Lower leg skin (tissue), 4 donors: ENCODE results near the gene PSMB10. TPM values are rescaled to one million over a fixed set of nuclear protein-coding genes. Genes with fewer than 3 reads are reported as not detected.

Experiments used
- DNase-seq, 2 donors: peaks; one replicate each; pipeline ENCODE4 v3.0.0-alpha.2; 2019; ENCODE audit warnings: low spot score in 2 of 2
- H3K4me3 ChIP-seq: fragments of 200-600 bp; sonication (generic); 2 replicates; pipeline ENCODE4 v1.5.1; 2017; ENCODE audit warnings: mild to moderate bottlenecking, low read depth; ENCODE audit not compliant: poor library complexity, severe bottlenecking
- POLR2A ChIP-seq, 2 donors: fragments of 450-650 bp; IDR thresholded peaks; one replicate each; pipeline ENCODE4 v1.6.1; 2016 to 2017; ENCODE audit warnings: antibody characterized with exemption in 2 of 2, mild to moderate bottlenecking in 1 of 2, moderate library complexity in 1 of 2
- WGBS, 2 donors: methylation state at CpG; one replicate each; pipeline ENCODE4 v1.1.5; 2018; 5-methylcytosine and 5-hydroxymethylcytosine counted together
- intact Hi-C: fragments of 100-400 bp; cut with DNase I; formaldehyde crosslinking; loops from one replicate; pipeline ENCODE4 v1.15.0; 2023; ENCODE audit warnings: low total_unique reads
- total RNA-seq, 4 donors: library from RNA; depleted of rRNA; stranded (reverse); fragments of >200 nt; gene quantifications; one replicate each; pipeline ENCODE4 v1.1.0, GENCODE V29; 2016
- TF ChIP-seq, protein P1 (sequence below), 3 donors: fragments of 450-650 bp; IDR thresholded peaks; one replicate each; pipeline ENCODE4 v1.5.1; 2016; ENCODE audit warnings: antibody characterized with exemption in 3 of 3, mild to moderate bottlenecking in 3 of 3, moderate library complexity in 2 of 3

The PSMB10 gene
- total RNA-seq, 4 donors from 2014 or later, result 11.4 to 20.4 (median 17.8) TPM

GRCh38 chr16:67959536-67960329, 23.1 kb upstream of the PSMB10 start:
- TF ChIP-seq POLR2A (IDR thresholded peaks at IDR 0.05), result no peak
- TF ChIP-seq, protein P1, sequence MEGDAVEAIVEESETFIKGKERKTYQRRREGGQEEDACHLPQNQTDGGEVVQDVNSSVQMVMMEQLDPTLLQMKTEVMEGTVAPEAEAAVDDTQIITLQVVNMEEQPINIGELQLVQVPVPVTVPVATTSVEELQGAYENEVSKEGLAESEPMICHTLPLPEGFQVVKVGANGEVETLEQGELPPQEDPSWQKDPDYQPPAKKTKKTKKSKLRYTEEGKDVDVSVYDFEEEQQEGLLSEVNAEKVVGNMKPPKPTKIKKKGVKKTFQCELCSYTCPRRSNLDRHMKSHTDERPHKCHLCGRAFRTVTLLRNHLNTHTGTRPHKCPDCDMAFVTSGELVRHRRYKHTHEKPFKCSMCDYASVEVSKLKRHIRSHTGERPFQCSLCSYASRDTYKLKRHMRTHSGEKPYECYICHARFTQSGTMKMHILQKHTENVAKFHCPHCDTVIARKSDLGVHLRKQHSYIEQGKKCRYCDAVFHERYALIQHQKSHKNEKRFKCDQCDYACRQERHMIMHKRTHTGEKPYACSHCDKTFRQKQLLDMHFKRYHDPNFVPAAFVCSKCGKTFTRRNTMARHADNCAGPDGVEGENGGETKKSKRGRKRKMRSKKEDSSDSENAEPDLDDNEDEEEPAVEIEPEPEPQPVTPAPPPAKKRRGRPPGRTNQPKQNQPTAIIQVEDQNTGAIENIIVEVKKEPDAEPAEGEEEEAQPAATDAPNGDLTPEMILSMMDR (IDR thresholded peaks at IDR 0.05), result no peak
- H3K4me3 ChIP-seq, result no peak overlapping the region
- intact Hi-C loops, result no loop called here
- 48 to 54% methylated on average over 11 of the region's 11 CpGs for WGBS, 2 donors
- peak in 1 of 2 donors; percentile 68 for DNase-seq

- 95 to 97% methylated on average over 9 of the region's 9 CpGs for WGBS, 2 donors
- intact Hi-C loops, result no loop called here
- no peak overlapping the region for H3K4me3 ChIP-seq
- DNase-seq, result no peak
- TF ChIP-seq POLR2A (IDR thresholded peaks at IDR 0.05), result no peak
- TF ChIP-seq, protein P1 (IDR thresholded peaks at IDR 0.05), result no peak
These were observed 21.0 kb upstream of the PSMB10 start for GRCh38 chr16:67957622-67958021.

- TF ChIP-seq, protein P1 (IDR thresholded peaks at IDR 0.05), result no peak
- TF ChIP-seq POLR2A (IDR thresholded peaks at IDR 0.05), result no peak
- no peak overlapping the region for H3K4me3 ChIP-seq
- intact Hi-C loops, result no loop called here
- DNase-seq, result no peak
- 85 to 91% methylated on average over 10 of the region's 10 CpGs for WGBS, 2 donors
These were observed 18.0 kb upstream of the PSMB10 start for GRCh38 chr16:67954421-67955196.

DNA sequence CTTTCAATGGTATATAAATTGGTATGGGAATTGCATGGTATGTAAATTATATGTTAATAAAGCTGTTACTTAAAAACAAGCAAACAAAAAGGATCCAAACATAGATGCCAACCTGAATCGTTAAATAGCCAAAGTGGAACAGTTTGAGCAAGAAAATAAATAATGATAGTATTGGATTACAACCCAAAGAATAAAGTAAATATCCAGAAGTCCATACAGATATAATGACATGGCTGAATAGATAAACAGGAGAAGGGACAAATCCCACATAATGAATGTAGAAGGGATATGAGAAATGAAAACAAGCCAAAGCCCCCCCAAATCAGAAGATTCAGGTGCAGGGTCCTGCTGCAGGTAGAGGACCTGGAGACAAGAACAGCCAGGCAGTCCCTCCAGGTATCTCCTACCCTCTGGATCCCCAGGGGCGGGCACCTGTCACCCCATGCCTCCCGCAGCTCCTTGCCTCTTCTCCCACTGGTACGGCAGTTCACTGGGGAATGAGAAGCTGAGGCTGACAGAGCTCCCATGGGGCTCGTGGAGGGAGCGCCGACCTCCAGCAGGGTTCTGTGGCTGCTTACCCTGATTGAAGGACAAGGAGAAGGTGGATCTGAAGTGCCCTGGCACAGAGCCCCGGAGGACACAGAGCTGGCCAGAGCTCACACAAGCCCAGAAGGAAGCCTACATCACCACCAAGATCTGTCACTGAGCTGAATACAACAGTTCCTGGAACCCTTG, 17.2 kb upstream of the PSMB10 start:
- H3K4me3 ChIP-seq, result no peak overlapping the region
- intact Hi-C loops, result no loop called here
- TF ChIP-seq, protein P1 (IDR thresholded peaks at IDR 0.05), result no peak
- TF ChIP-seq POLR2A (IDR thresholded peaks at IDR 0.05), result no peak
- WGBS, 2 donors, result 80 to 87% methylated on average over 8 of the region's 8 CpGs
- DNase-seq, result no peak

DNA sequence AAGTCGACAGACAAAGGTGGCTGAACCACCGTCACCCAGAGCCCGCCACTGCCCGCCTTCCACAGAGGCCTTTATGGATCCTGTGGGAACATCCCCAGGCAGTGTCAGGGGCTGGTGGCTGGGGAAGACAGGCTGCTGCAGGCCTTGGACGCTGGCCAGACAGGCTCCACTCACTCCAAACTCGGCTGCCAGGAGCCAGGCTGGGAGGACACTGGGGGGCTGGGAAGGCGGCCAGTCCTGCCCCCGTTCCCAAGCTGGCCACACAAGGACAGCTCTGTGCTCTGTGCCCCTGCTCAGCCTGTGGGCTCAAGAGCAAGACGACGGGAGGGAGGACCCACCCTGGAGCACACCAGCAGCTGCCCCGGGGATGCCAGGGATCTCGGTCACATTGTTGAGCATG, 14.8 kb upstream of the PSMB10 start:
- WGBS, 2 donors, result 66 to 68% methylated on average over 10 to 12 of the region's 12 CpGs
- DNase-seq, result no peak

More for the DNA sequence above, 14.8 kb upstream of the PSMB10 start:
- intact Hi-C loops, result no loop called here
- TF ChIP-seq POLR2A (IDR thresholded peaks at IDR 0.05), result no peak
- TF ChIP-seq, protein P1 (IDR thresholded peaks at IDR 0.05), result no peak
- no peak overlapping the region for H3K4me3 ChIP-seq
